ENCODE measurements around the gene CNOT4.
"Not testable (repeated sequence)": the region's sequence is repeated elsewhere in the genome, so short reads cannot be mapped to it uniquely, and the experiment has no call there.

The CNOT4 gene

GRCh38 chr7:135514856-135515255 lies 5.0 kb upstream of the CNOT4 start:
- no peak for DNase-seq (ENCODE audit: low read depth in 2 of 2)

- no peak for DNase-seq (ENCODE audit: low read depth in 2 of 2)
Observed at GRCh38 chr7:135512135-135512887, 2.4 kb upstream of the CNOT4 start.

- DNase-seq (ENCODE audit: low read depth in 2 of 2): no peak
Observed at GRCh38 chr7:135510592-135511183, 786 bp upstream of the CNOT4 start.

- DNase-seq (ENCODE audit: low read depth in 2 of 2): no peak
Observed at GRCh38 chr7:135509589-135509838, 388 bp downstream of the CNOT4 start.

- no peak for DNase-seq (ENCODE audit: low read depth in 2 of 2)
Observed at GRCh38 chr7:135508883-135509588, 866 bp downstream of the CNOT4 start.

- no peak for DNase-seq (ENCODE audit: low read depth in 2 of 2)
Observed at GRCh38 chr7:135501402-135501801, 8.5 kb downstream of the CNOT4 start.

GRCh38 chr7:135499818-135500217 lies 10.1 kb downstream of the CNOT4 start:
- no peak for DNase-seq (ENCODE audit: low read depth in 2 of 2)

GRCh38 chr7:135497161-135497560 lies 12.7 kb downstream of the CNOT4 start:
- not testable (repeated sequence) for DNase-seq (ENCODE audit: low read depth in 2 of 2)

- DNase-seq (ENCODE audit: low read depth in 2 of 2): no peak
Observed at GRCh38 chr7:135493362-135493761, 16.5 kb downstream of the CNOT4 start.

GRCh38 chr7:135492151-135492550 lies 17.8 kb downstream of the CNOT4 start:
- DNase-seq (ENCODE audit: low read depth in 2 of 2): no peak

GRCh38 chr7:135490783-135491182 lies 19.1 kb downstream of the CNOT4 start:
- DNase-seq (ENCODE audit: low read depth in 2 of 2): no peak

GRCh38 chr7:135489791-135490190 lies 20.1 kb downstream of the CNOT4 start:
- DNase-seq (ENCODE audit: low read depth in 2 of 2): no peak

GRCh38 chr7:135486261-135486920 lies 23.5 kb downstream of the CNOT4 start:
- no peak for DNase-seq (ENCODE audit: low read depth in 2 of 2)

- DNase-seq (ENCODE audit: low read depth in 2 of 2): no peak
Observed at GRCh38 chr7:135481598-135481979, 28.3 kb downstream of the CNOT4 start.

- no peak for DNase-seq (ENCODE audit: low read depth in 2 of 2)
Observed at GRCh38 chr7:135480966-135481597, 28.8 kb downstream of the CNOT4 start.

GRCh38 chr7:135475521-135475920 lies 34.4 kb downstream of the CNOT4 start:
- DNase-seq (ENCODE audit: low read depth in 2 of 2): no peak

GRCh38 chr7:135469705-135470104 lies 40.2 kb downstream of the CNOT4 start:
- not testable (repeated sequence) for DNase-seq (ENCODE audit: low read depth in 2 of 2)

GRCh38 chr7:135467207-135467711 lies 42.6 kb downstream of the CNOT4 start:
- DNase-seq (ENCODE audit: low read depth in 2 of 2): no peak

- no peak for DNase-seq (ENCODE audit: low read depth in 2 of 2)
Observed at GRCh38 chr7:135466442-135467206, 43.3 kb downstream of the CNOT4 start.

- no peak for DNase-seq (ENCODE audit: low read depth in 2 of 2)
Observed at GRCh38 chr7:135463908-135464307, 46.0 kb downstream of the CNOT4 start.

- no peak for DNase-seq (ENCODE audit: low read depth in 2 of 2)
Observed at GRCh38 chr7:135459951-135460567, 49.8 kb downstream of the CNOT4 start.
